Embryonic facial prominence (tissue), 1 donor: ENCODE measurements around the gene MYO3B.

Experiments used
- DNase-seq: peaks from one replicate; pipeline ENCODE4 v3.0.0-alpha.2; 2016; ENCODE audit errors: extremely low spot score

Gene MYO3B

GRCh38 chr2:170306293-170306873 lies 128.4 kb downstream of the MYO3B start:
- DNase-seq = no peak

GRCh38 chr2:170307052-170307451 lies 129.1 kb downstream of the MYO3B start:
- DNase-seq = no peak

GRCh38 chr2:170307555-170308351 lies 129.8 kb downstream of the MYO3B start:
- DNase-seq = no peak

- DNase-seq = no peak
Observed at GRCh38 chr2:170310876-170311502, 133.0 kb downstream of the MYO3B start.

- DNase-seq = no peak
Observed at GRCh38 chr2:170313347-170313991, 135.5 kb downstream of the MYO3B start.

- DNase-seq = no peak
Observed at GRCh38 chr2:170313992-170314348, 136.0 kb downstream of the MYO3B start.

GRCh38 chr2:170314744-170315447 lies 136.9 kb downstream of the MYO3B start:
- DNase-seq = no peak

- DNase-seq = no peak
Observed at GRCh38 chr2:170320948-170321347, 143.0 kb downstream of the MYO3B start.

GRCh38 chr2:170321526-170321925 lies 143.6 kb downstream of the MYO3B start:
- no peak for DNase-seq

- DNase-seq = no peak
Observed at GRCh38 chr2:170322140-170322766, 144.3 kb downstream of the MYO3B start.

GRCh38 chr2:170323743-170324142 lies 145.8 kb downstream of the MYO3B start:
- DNase-seq = no peak

GRCh38 chr2:170324640-170325046 lies 146.7 kb downstream of the MYO3B start:
- no peak for DNase-seq

- DNase-seq = no peak
Observed at GRCh38 chr2:170330881-170331280, 152.9 kb downstream of the MYO3B start.

GRCh38 chr2:170332676-170333402 lies 154.9 kb downstream of the MYO3B start:
- DNase-seq = no peak

GRCh38 chr2:170335351-170335750 lies 157.4 kb downstream of the MYO3B start:
- no peak for DNase-seq

- no peak for DNase-seq
Observed at GRCh38 chr2:170336408-170336807, 158.5 kb downstream of the MYO3B start.

GRCh38 chr2:170336916-170337315 lies 159.0 kb downstream of the MYO3B start:
- DNase-seq = no peak

- no peak for DNase-seq
Observed at GRCh38 chr2:170339322-170339721, 161.4 kb downstream of the MYO3B start.

GRCh38 chr2:170339750-170340692 lies 162.1 kb downstream of the MYO3B start:
- no peak for DNase-seq

GRCh38 chr2:170340693-170341068 lies 162.7 kb downstream of the MYO3B start:
- DNase-seq = no peak
